GM23338 (cell line): Measurements from ENCODE around the gene FARP1. TPM values are rescaled to one million over a fixed set of nuclear protein-coding genes. Genes with fewer than 3 reads are reported as not detected.

Experiments
- ATAC-seq: fragments of 200-7000 bp; cut with Tn5 transposase; 3 replicates; pipeline ENCODE4 v1.9.1; 2020
- DNase-seq: peaks from one replicate; pipeline ENCODE4 v3.0.0-alpha.2; 2015; ENCODE audit warnings: low spot score
- H2AFZ ChIP-seq: fragments of 200-600 bp; sonication (generic); 2 replicates; pipeline ENCODE4 v1.8.0; 2016; ENCODE audit warnings: antibody characterized with exemption, mild to moderate bottlenecking, moderate library complexity
- H3F3A ChIP-seq: fragments of 200-600 bp; sonication (generic); replicated peaks from 2 replicates; pipeline ENCODE4 v1.8.0; 2017; ENCODE audit warnings: antibody characterized with exemption, mixed run types, low read depth
- H3K27ac ChIP-seq: fragments of 200-600 bp; sonication (generic); 2 replicates; pipeline ENCODE4 v1.6.1; 2016; ENCODE audit warnings: low read depth
- H3K27me3 ChIP-seq: fragments of 200-600 bp; sonication (generic); 2 replicates; pipeline ENCODE4 v1.8.0; 2016; ENCODE audit warnings: mild to moderate bottlenecking, mixed run types, moderate library complexity; ENCODE audit not compliant: insufficient read depth
- H3K36me3 ChIP-seq: fragments of 200-600 bp; sonication (generic); 2 replicates; pipeline ENCODE4 v1.8.0; 2016; ENCODE audit warnings: mild to moderate bottlenecking; ENCODE audit not compliant: insufficient read depth
- H3K4me1 ChIP-seq: fragments of 200-600 bp; sonication (generic); 2 replicates; pipeline ENCODE4 v1.8.0; 2016; ENCODE audit warnings: mild to moderate bottlenecking, moderate library complexity; ENCODE audit not compliant: insufficient read depth
- H3K4me2 ChIP-seq: fragments of 200-600 bp; sonication (generic); 2 replicates; pipeline ENCODE4 v1.7.1; 2017; ENCODE audit warnings: mixed run types
- H3K4me3 ChIP-seq: fragments of 200-600 bp; sonication (generic); 2 replicates; pipeline ENCODE4 v1.6.1; 2016; ENCODE audit warnings: mixed run types
- H3K79me2 ChIP-seq: fragments of 200-600 bp; sonication (generic); replicated peaks from 2 replicates; pipeline ENCODE4 v1.8.0; 2017; ENCODE audit warnings: mild to moderate bottlenecking; ENCODE audit not compliant: insufficient read depth
- H3K9me2 ChIP-seq: fragments of 200-600 bp; sonication (generic); 2 replicates; pipeline ENCODE4 v1.8.0; 2017; ENCODE audit not compliant: insufficient read depth
- H4K20me1 ChIP-seq: fragments of 200-600 bp; sonication (generic); replicated peaks from 2 replicates; pipeline ENCODE4 v1.8.0; 2017; ENCODE audit warnings: mild to moderate bottlenecking; ENCODE audit not compliant: insufficient read depth
- H3K27ac Mint-ChIP-seq: 2 replicates; pipeline ENCODE4 v1.8.0; 2020; ENCODE audit warnings: inconsistent platforms, mild to moderate bottlenecking, moderate library complexity, mixed read lengths
- H3K27me3 Mint-ChIP-seq: 3 replicates; pipeline ENCODE4 v1.8.0; 2022; ENCODE audit warnings: low read depth, mild to moderate bottlenecking, moderate library complexity, mixed read lengths, inconsistent platforms; ENCODE audit not compliant: insufficient read depth, poor library complexity
- H3K36me3 Mint-ChIP-seq: 3 replicates; pipeline ENCODE4 v1.8.0; 2021; ENCODE audit warnings: low read depth, mild to moderate bottlenecking, inconsistent platforms, moderate library complexity, mixed read lengths
- H3K4me1 Mint-ChIP-seq: 3 replicates; pipeline ENCODE4 v1.8.0; 2020; ENCODE audit warnings: mild to moderate bottlenecking, inconsistent platforms, mixed read lengths
- H3K4me3 Mint-ChIP-seq: 3 replicates; pipeline ENCODE4 v1.8.0; 2021; ENCODE audit warnings: moderate library complexity, mild to moderate bottlenecking, inconsistent platforms, mixed read lengths
- H3K9me3 Mint-ChIP-seq: 3 replicates; pipeline ENCODE4 v1.8.0; 2020; ENCODE audit warnings: moderate library complexity, mild to moderate bottlenecking, inconsistent platforms, mixed read lengths
- CTCF ChIP-seq, 2 experiments: fragments of 200-600 bp in 1 of 2; sonication (generic) in 1 of 2; conservative IDR thresholded peaks; 2 replicates each; pipeline versions ENCODE4 v1.5.1 to v1.6.1; 2016 to 2017; ENCODE audit warnings: antibody characterized with exemption in 2 of 2, low read depth in 2 of 2, mild to moderate bottlenecking in 2 of 2, moderate library complexity in 1 of 2
- ETS1 ChIP-seq: IDR thresholded peaks from 2 replicates; pipeline ENCODE4 v1.6.1; 2016; ENCODE audit warnings: antibody characterized with exemption
- JUNB ChIP-seq: IDR thresholded peaks from one replicate; pipeline ENCODE4 v1.6.1; 2016; ENCODE audit warnings: antibody characterized with exemption; ENCODE audit not compliant: unreplicated experiment
- STAT1 ChIP-seq: IDR thresholded peaks from one replicate; pipeline ENCODE4 v1.6.1; 2016; ENCODE audit warnings: antibody characterized with exemption; ENCODE audit not compliant: unreplicated experiment
- ZNF331 ChIP-seq: fragments of 250-450 bp; sonication (Bioruptor Pico); IDR thresholded peaks from 2 replicates; pipeline ENCODE4 v1.5.0; 2020; ENCODE audit warnings: low read depth, mild to moderate bottlenecking, moderate library complexity
- polyA plus RNA-seq: library from polyadenylated mRNA; unstranded; fragments of >200 nt; fragmentation: Nextera tagmentation; extraction: Ambion mirVana; gene quantifications from 2 replicates; pipeline ENCODE4 v1.2.1, GENCODE V29; 2016
- total RNA-seq: library from RNA; depleted of rRNA; stranded (reverse); fragments of >200 nt; shearing (Covaris generic); gene quantifications from 2 replicates; pipeline ENCODE4 v1.2.3, GENCODE V29; 2014
- TF ChIP-seq, protein P1 (sequence below): fragments of 250-450 bp; sonication (Bioruptor Pico); IDR thresholded peaks from 2 replicates; pipeline ENCODE4 v1.5.0; 2020; ENCODE audit warnings: mild to moderate bottlenecking, moderate library complexity

FARP1 gene
- total and polyA plus RNA-seq, 2 experiments from 2014 or later: 53.6 to 82.5 TPM

GRCh38 chr13:98372876-98373275, 230.0 kb downstream of the FARP1 start:
- Mint-ChIP-seq H3K27ac (no peak overlapping the region), H3K27me3 (peaks cover 2% of the 10 kb centered on the region), H3K36me3 (peaks cover 49% of the 10 kb centered on the region), H3K4me3 (no peak overlapping the region), H3K4me1 (peaks cover 32% of the 10 kb centered on the region), H3K9me3 (peaks cover 9% of the 10 kb centered on the region)
- H3K79me2 ChIP-seq: peaks cover 12% of the 10 kb centered on the region; the same call in 1 of the 2 replicates
- peak overlapping the region; percentile 59; the same call in 1 of the 2 replicates for H3K4me2 ChIP-seq
- no peaks in the 10 kb centered on the region for H4K20me1 ChIP-seq
- H3K4me3 ChIP-seq: no peak overlapping the region; the same call in 1 of the 2 replicates
- H3K27ac ChIP-seq: peak overlapping the region; percentile 77
- H2AFZ ChIP-seq: no peak overlapping the region
- H3F3A ChIP-seq: no peaks in the 10 kb centered on the region
- DNase-seq (peak; percentile 58), ATAC-seq (peak; percentile 59)
- no peaks in the 10 kb centered on the region for H3K27me3 ChIP-seq
- no peaks in the 10 kb centered on the region for H3K36me3 ChIP-seq
- H3K9me2 ChIP-seq: peaks cover 2% of the 10 kb centered on the region; the same call in 1 of the 2 replicates
- TF ChIP-seq ETS1 (no peak), JUNB (no peak), ZNF331 (CRISPR knock-in tag) (no peak), CTCF (conservative IDR thresholded peaks at IDR 0.05; ENCODE audit: low read depth in 2 of 2) (no peak), STAT1 (no peak)
- TF ChIP-seq, protein P1, sequence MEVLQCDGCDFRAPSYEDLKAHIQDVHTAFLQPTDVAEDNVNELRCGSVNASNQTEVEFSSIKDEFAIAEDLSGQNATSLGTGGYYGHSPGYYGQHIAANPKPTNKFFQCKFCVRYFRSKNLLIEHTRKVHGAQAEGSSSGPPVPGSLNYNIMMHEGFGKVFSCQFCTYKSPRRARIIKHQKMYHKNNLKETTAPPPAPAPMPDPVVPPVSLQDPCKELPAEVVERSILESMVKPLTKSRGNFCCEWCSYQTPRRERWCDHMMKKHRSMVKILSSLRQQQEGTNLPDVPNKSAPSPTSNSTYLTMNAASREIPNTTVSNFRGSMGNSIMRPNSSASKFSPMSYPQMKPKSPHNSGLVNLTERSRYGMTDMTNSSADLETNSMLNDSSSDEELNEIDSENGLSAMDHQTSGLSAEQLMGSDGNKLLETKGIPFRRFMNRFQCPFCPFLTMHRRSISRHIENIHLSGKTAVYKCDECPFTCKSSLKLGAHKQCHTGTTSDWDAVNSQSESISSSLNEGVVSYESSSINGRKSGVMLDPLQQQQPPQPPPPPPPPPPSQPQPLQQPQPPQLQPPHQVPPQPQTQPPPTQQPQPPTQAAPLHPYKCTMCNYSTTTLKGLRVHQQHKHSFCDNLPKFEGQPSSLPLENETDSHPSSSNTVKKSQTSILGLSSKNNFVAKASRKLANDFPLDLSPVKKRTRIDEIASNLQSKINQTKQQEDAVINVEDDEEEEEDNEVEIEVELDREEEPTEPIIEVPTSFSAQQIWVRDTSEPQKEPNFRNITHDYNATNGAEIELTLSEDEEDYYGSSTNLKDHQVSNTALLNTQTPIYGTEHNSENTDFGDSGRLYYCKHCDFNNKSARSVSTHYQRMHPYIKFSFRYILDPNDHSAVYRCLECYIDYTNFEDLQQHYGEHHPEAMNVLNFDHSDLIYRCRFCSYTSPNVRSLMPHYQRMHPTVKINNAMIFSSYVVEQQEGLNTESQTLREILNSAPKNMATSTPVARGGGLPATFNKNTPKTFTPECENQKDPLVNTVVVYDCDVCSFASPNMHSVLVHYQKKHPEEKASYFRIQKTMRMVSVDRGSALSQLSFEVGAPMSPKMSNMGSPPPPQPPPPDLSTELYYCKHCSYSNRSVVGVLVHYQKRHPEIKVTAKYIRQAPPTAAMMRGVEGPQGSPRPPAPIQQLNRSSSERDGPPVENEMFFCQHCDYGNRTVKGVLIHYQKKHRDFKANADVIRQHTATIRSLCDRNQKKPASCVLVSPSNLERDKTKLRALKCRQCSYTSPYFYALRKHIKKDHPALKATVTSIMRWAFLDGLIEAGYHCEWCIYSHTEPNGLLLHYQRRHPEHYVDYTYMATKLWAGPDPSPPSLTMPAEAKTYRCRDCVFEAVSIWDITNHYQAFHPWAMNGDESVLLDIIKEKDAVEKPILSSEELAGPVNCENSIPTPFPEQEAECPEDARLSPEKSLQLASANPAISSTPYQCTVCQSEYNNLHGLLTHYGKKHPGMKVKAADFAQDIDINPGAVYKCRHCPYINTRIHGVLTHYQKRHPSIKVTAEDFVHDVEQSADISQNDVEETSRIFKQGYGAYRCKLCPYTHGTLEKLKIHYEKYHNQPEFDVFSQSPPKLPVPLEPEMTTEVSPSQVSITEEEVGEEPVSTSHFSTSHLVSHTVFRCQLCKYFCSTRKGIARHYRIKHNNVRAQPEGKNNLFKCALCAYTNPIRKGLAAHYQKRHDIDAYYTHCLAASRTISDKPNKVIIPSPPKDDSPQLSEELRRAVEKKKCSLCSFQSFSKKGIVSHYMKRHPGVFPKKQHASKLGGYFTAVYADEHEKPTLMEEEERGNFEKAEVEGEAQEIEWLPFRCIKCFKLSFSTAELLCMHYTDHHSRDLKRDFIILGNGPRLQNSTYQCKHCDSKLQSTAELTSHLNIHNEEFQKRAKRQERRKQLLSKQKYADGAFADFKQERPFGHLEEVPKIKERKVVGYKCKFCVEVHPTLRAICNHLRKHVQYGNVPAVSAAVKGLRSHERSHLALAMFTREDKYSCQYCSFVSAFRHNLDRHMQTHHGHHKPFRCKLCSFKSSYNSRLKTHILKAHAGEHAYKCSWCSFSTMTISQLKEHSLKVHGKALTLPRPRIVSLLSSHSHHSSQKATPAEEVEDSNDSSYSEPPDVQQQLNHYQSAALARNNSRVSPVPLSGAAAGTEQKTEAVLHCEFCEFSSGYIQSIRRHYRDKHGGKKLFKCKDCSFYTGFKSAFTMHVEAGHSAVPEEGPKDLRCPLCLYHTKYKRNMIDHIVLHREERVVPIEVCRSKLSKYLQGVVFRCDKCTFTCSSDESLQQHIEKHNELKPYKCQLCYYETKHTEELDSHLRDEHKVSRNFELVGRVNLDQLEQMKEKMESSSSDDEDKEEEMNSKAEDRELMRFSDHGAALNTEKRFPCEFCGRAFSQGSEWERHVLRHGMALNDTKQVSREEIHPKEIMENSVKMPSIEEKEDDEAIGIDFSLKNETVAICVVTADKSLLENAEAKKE (CRISPR knock-in tag): no peak
- peaks cover 31% of the 10 kb centered on the region for H3K4me1 ChIP-seq
